Activated CD4-positive, alpha-beta T cell treated with anti-CD3 and anti-CD28 coated beads, Interleukin-2, amount 50 U/mL, for 48 hours (primary cell): Measurements from ENCODE around the gene AUNIP.

Experiments
- DNase-seq, 2 experiments: peaks; one replicate each; pipeline ENCODE4 v3.0.0-alpha.2; 2020

AUNIP gene

GRCh38 chr1:25807480-25808390, 51.5 kb downstream of the AUNIP start:
- DNase-seq = no peak

GRCh38 chr1:25806418-25806817, 52.8 kb downstream of the AUNIP start:
- DNase-seq = no peak

GRCh38 chr1:25805863-25806225, 53.4 kb downstream of the AUNIP start:
- no peak for DNase-seq

- DNase-seq = no peak
Measured at GRCh38 chr1:25804964-25805862, 54.0 kb downstream of the AUNIP start.

GRCh38 chr1:25804244-25804963, 54.9 kb downstream of the AUNIP start:
- peak; percentile 53 to 65 for DNase-seq

- no peak for DNase-seq
Measured at GRCh38 chr1:25803368-25803767, 55.9 kb downstream of the AUNIP start.

GRCh38 chr1:25802915-25803314, 56.3 kb downstream of the AUNIP start:
- peak in 1 of 2 experiments; percentile 43 for DNase-seq

GRCh38 chr1:25800703-25801377, 58.4 kb downstream of the AUNIP start:
- no peak for DNase-seq

GRCh38 chr1:25799935-25800702, 59.1 kb downstream of the AUNIP start, which contains the start of gene SELENON:
SELENON (plus strand) TSS chr1:25800193; CDS start chr1:25800231, 38 bp downstream.
- peak; percentile 50 to 51 for DNase-seq

- DNase-seq = no peak
Measured at GRCh38 chr1:25799352-25799934, 59.8 kb downstream of the AUNIP start.

GRCh38 chr1:25798666-25799351, 60.4 kb downstream of the AUNIP start:
- DNase-seq = no peak

GRCh38 chr1:25797939-25798338, 61.3 kb downstream of the AUNIP start:
- DNase-seq = peak; percentile 43 to 66

- peak; percentile 94 to 96 for DNase-seq
Measured at GRCh38 chr1:25796811-25797458, 62.3 kb downstream of the AUNIP start.

GRCh38 chr1:25795946-25796810, 63.1 kb downstream of the AUNIP start:
- peak; percentile 33 to 48 for DNase-seq

- DNase-seq = no peak
Measured at GRCh38 chr1:25795211-25795610, 64.0 kb downstream of the AUNIP start.

- DNase-seq = no peak
Measured at GRCh38 chr1:25794325-25794724, 64.9 kb downstream of the AUNIP start.

GRCh38 chr1:25793585-25794170, 65.6 kb downstream of the AUNIP start:
- DNase-seq = no peak

GRCh38 chr1:25792115-25792514, 67.1 kb downstream of the AUNIP start:
- DNase-seq = no peak
